OCI-LY7 (cell line): ENCODE results near the gene RPS6KL1.

Source experiments
- CTCF ChIP-seq: fragments of 200-600 bp; sonication (generic); conservative IDR thresholded peaks from 2 replicates; pipeline ENCODE4 v1.5.1; 2014; ENCODE audit warnings: mild to moderate bottlenecking, antibody characterized with exemption, low read length, moderate library complexity, mixed read lengths
- EZH2phosphoT487 ChIP-seq: fragments of 200-600 bp; sonication (generic); IDR thresholded peaks from 2 replicates; pipeline ENCODE4 v1.6.1; 2018; ENCODE audit warnings: low read depth, borderline replicate concordance, mild to moderate bottlenecking, mixed run types, antibody characterized with exemption, low read length, moderate library complexity, mixed read lengths

- TF ChIP-seq CTCF = no peak
- TF ChIP-seq EZH2phosphoT487 = no peak
These were observed 28.6 kb upstream of the RPS6KL1 start for GRCh38 chr14:74951443-74952179.
